Renal cortex interstitium (tissue), 11 donors: ENCODE results near the gene LSP1. TPM values are rescaled to one million over a fixed set of nuclear protein-coding genes. Genes with fewer than 3 reads are reported as not detected.

Experiments
- DNase-seq, 11 donors: peaks; one replicate each; pipeline ENCODE4 v3.0.0-alpha.2; 2013; ENCODE audit warnings: low read depth in 9 of 11, low spot score in 4 of 11; ENCODE audit errors: extremely low read depth in 1 of 11
- polyA plus RNA-seq, 3 donors: library from polyadenylated mRNA; unstranded; fragments of 120-200 nt; gene quantifications; one replicate each; pipeline ENCODE4 v1.2.1, GENCODE V29; 2013; ENCODE audit not compliant: insufficient read length in 3 of 3

The LSP1 gene
- polyA plus RNA-seq, 3 donors = 4.5 to 9.2 (median 7.9) TPM

DNA sequence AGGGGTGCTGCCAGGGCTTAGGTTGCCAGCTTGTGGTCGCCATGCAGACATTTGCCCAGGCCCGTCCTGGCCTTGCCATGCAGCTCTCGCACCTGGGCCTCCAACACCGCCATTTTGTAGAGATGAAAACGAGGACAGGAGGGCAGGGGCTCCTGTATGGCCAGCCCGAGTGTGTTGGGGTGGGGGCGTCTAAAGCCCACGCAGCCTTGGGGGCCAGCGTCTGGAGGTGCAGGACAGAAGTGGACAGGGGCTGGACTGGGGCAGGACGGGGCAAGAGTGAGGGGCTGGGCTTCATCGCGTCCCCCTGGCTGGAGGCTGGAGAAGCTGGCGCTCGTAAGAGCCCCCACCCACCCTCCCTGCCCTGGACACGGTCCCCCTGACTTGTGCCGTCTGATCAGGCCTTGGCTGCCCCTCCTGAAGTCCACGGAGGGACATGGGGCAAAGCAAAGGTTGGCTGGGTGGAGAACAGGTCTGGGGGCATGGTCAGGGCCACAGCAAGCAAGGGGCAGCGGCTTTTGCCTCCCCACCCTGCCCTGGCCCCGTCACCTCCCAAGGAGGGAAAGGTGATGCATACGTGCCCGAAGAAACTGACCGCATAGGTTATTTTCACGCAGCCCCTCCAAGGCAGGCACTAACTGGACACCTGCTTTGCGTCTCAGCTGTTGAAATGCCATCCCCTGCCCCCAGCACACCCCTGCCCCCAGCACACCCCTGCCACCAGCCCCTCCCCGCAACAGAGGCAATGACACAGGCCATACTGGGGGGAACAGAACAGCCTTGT, 67.4 kb downstream of the LSP1 start:
- DNase-seq = no peak

DNA sequence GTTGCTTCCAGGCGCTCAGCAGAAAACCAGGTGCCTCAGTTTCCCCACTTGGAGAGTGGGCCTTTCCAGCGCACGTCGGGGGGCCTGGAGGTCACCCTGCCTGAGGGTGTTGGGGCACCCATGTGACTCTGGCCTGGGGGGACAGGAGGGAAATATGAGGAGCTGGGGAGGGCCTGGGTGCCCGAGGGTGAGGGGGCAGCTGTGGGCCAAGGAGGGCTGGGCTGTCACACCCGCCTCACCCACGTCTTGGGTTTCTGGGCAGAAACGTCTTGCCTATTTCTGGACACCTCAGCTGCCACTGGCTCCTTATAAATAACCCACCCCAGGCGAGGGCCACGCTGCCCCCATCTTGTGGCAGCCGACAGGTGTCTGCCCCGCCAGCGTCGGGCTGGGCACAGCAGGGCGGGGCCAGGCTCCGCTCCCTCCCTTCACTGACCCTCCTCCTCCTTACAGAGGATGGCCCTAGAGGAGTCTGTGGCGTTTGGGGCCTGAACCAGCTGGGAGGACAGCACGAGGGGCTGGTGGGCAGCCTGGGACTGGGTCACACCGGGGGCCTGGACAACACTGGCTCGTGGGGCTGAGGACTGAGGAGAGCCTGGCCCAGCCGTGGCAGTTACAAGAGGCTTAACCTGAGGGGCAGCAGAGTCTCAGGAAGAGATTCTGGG, 68.2 kb downstream of the LSP1 start:
- DNase-seq = no peak

DNA sequence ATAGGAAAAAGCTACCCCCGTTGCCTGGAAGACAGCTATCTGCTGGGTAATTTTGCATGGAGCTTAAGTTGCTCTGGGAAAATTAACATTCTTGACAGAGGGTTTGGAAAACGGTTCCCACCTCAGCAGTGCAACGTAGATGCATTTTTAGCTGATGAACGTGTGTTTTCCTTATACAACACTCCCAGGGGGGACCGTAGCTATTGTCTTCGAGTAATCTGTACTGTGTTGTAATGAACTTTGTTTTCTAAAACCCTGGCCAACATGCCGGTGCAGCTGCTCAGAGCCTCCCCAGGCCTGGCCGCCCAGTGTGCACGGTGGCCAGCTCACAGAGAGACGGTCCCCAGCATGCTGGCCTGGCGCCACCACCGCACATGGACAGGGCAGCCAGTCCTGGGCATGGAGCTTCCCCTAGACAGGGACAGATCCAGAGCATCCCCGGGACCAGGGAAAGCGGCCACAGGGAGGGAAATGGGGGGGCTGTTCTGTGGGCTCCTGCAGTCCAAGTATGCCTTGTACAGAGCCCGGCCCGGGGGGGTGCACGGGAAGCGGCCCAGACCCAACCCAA, 68.8 kb downstream of the LSP1 start:
- DNase-seq = no peak

DNA sequence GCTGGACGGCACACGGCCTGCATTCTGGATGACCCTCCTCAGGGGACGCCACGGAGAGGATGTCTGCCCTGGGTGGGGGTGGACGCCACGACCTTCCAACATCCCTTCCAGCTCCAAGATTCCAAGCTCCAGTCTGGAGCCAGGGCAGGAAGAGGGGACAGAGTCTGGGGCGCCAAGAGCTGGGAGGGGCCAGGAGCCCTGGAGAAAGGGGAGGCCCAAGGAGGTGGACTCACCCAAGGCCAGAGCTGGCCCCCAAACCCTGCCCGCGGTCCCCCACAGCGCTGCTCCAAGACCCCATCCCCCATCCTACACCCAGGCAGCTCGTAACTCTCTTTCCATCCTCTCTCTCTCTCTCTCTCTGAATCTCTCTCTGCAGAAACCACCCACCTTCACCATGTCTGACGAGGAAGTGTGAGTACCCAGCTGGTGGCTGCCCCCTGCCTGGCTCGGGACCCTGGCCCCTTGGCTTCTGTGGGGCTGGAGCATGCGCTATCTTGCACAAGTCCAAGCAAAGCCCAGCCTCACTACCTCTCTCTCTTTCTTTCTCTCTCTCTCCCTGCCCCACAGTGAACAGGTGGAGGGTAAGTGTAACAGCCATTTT, 69.7 kb downstream of the LSP1 start:
- DNase-seq = no peak

DNA sequence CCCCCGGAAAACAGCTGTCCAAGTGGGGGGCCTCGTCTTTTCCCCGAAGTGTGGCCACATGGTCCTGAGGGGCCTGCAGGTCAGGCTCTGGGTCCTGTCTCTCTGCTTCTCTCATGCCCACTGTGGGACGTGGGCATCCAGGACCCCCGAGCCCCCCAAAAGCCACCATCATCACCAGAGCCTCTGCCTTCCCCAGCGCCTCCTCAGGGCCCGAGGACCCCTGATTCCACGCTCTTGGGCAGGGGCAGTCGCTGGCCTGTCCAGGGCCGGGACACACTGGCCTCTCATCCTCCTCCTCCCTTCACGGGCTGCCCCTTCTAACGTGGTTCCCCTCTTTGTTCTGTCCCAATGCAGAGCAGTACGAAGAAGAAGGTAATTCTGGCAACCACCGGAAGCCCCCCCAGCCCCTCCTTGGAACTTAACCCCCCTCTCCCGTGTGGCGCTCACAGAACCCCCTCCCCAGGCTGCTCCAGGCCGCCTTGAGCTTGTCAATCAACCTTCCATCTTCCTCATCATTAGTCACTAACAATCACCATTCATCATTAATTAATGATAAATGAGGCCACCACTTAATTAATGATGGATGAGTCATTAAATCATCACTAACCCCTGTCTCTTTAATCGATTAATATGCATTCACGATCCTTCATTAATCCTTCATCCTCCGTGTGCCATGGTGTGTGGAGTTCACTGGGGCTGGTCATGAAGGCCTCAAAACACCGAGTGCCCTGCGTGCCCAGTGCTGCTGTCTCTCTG, 70.5 kb downstream of the LSP1 start:
- no peak for DNase-seq

DNA sequence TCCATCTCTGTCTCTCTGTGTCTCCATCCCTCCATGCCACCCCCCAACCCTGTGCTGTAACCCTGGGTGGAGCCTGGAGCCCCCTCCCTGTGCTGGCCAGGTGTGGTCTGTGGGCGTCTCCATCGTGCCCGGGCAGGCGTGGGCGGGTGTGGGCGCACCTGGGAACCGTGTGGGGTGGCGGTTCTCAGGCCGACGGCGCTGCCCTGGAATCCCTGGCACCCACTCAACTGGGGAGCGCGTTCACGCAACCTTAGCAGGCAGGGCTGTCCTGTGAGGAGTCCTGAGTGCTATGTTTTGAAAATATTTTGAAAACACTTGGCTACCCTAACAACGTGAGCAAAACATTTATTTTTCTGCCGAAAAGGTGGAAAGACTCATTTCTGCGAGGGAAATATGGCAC, 71.3 kb downstream of the LSP1 start:
- DNase-seq = no peak

DNA sequence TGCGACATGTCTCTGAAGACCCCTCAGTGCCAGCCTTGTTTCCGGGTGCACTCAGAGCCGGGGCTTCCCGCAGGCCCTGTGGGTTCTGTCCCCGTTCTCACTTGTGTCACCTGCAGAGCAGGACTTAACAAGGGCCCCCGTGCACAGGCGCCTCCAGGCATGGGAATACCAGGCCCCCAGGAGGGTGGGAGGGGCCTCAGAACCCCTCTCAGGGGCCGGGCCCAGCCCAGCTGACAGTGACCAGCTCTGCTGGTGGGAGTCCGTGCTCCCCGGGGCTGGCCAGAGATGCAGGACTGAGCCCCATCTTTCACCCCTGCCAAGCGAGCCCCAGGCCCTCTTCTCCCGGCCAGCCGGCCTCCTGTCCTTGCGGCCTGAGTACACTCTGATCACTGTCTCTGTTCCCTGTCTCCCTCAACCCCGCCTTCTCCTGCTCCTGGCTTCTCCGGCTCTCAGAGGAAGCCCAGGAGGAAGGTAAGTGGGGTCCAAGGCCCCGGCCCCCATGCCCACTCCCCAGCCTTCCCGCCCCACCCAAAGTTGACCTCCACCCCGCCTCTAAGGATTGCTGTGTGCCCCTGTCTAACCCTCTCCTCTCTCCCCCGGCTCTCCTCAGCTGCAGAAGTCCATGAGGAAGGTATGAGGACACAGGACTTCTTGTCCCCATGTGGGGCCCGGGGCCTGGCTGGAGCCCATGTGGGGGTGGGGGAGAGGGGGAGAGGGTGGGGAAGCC, 71.9 kb downstream of the LSP1 start:
- DNase-seq = no peak

DNA sequence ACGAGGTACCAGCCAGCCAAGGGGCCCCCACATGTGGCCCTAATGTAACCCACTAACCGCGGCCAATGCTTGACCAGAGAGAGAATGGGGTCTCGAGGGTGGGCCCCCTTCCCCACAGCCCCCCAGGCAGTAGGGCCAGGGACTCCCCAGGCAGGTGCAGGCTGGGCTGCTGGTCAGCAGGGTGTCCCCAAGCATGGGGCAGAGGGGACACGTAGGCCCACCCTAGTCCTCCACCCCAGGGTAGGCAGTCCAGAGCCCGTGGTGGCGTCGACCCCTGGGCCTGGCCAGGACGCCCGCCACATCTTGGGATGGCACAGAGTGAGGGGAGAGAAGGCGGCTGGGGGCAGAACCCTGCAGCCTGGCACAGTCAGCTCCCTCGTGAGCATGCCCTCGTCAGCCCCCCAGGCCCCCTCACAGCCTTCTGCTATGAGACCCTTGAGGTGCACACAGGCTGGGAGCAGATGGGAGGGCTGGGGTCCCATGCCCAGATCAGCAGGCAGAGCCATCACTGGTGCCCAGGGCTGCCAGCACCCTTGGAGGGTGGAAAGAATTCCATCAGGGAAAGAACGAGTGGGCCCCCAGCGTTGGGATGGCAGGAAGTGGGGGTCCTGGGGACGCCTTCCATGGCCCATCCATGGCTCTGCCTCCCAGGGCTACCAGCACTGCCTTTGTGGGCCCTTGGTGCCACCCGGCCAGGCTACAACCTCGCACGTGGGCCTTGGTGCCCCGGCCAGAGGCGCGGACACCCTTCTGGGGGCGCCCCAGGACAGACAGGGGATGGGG, 72.7 kb downstream of the LSP1 start:
- no peak for DNase-seq

DNA sequence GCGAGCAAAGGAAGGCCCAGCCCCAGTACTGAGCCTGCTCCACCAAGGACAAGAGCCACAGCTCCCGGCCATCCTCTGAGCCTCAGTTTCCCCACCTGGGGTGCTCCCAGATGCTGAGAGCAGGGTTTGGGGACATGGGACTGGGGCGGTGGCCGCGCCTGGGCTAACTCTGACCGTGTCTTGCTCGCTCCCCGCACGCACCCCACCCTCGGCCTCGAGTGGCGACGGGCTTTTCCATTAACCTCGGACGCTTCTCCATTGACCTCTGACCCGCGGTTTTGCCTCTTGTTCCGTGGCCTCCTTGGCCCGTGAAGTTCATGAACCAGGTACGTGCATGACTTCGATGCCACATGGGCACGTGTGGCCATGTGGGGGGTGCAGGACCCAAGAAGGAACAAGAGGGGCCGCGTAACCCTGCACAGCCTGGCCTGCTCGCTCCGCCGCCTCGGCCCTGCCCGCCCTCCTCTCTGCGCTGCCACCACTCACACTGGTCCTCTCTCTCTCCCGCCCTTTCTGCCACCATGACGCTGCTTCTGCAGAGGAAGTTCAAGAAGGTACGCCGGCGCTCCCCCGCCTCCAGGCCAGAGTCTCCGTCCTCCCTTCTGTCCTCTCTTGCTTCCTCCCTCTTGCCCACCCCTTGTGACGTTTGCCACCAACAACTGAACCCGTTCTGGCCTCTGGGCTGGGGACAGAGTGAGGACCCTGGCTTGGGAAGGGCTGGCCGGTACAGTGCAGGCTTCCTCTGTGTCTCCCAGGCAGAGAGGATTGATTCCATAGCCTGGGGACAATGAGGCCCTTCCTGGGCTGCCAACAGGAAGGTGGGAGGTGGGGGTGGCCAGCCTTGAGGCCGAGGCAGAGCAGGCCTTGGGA, 73.5 kb downstream of the LSP1 start:
- DNase-seq = no peak

DNA sequence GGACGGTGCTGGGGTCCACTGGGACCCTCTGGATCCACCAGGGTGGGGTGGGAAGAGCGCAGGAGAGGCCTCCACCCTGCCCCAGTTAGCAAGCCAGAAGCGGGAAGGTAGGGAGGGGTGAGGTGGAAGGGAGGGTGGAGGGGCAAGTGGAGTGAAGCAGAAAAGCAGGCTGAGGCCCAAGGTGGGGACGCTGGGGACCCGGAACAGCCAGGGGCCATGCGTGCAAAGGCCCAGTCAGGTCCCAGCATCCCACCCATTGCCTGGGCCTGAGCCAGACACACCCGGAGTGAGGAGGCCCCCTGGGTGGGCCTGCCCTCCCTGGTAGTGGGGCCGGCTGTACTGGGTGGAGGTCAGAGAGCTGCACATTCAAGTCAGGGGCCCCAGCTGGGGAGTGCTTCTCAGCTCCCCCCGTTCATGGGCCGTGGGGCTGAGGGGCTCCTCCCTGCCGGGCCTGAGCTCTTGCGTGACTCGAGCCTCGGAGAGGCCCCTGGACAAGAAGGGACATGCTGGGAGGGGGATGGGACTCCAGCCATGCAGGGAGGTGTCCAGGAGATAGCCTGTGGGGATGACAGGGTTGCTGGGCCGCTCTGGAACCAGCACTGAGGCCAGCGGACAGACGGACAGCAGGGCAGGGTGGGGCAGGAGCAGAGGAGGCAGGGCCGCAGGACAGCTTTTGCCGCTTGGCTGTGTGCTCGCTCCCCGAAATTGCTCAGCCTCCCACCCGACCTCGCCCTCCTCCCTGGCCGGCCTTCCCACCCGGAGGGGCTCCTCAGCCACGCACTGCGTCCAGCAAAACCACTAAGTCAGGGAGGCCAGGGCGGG, 74.4 kb downstream of the LSP1 start:
- no peak for DNase-seq

DNA sequence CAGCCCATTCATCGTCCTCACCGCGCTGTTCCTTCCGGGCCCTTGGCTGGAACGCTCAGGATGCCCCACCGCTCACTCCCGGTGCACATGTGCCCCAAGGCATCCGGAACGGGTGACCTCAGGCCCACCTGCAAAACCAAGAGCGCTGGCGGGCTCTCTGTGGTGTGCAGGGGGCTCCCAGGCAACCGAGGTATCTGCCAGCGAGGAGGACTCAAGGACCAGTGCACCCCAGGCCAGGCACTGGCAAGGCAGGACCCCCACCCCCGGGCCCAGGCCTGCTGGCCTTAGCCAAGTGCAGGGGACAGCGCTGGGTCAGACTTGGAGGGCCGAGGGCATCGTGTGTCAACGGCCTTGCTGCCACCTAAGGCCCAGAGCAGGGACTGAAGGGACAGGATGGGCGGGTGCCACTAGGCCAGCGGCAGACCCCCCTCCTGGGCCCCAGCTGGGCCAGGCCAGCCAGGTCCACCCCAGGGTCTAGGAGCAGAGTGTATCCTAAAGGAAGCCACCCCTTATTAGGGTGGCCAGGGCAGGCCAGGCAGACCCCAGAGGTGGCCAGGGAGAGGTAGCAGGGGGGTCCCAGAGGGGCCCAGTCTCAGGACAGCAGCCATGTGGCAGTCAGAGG, 75.1 kb downstream of the LSP1 start:
- no peak for DNase-seq

DNA sequence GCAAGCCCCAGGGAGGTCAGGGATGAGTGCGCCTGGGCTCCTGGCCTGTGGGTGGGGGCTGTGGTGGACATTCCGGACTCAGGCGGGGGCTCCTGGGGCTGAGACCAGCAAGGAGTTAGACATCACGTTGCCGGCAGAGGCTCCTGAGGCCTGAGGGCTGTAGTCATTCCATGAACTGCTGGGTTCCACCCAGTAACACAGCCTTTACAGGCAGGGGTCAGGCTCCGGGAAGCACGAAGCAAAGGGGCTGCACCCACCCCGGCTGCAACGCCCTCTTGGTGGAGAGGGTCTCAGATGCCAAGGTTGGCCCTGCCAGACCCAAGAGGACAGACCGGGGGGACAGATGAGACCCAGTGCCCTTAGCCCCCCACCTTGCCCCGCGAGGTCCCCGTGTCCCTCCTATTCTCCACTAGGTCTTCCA, 75.6 kb downstream of the LSP1 start:
- no peak for DNase-seq

DNA sequence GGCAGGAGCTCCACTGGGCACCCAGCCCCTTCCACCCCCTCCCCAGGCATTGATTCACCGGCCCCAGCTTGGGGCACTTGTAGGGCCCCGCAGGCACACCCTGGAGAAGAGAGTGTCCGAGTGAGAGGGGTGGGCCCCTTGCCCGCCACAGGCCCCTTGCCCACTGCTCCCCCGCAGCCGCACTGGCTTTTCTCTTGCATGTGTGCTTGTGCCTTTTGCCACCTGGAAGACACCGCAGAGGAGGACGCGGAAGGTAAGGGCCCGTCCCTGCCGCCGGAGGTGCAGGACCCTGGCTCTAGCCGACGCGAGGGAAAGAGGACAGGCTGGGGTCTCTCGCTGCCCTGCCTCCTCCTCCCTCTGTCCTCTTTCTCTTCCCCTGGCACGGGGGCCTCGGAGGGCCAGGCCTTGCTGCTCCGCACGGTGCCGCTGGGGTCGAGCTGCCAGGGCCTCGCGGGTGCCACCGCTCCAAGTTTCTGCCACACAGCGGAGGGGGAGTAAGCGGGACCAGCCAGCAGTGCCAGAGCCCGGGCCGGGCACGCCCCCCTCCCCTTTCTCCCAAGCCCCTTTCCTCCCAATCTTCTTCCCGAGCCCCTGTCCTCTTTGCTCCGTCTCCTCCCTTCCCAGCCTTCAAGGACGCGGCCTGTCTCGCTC, 76.1 kb downstream of the LSP1 start:
- DNase-seq = no peak

DNA sequence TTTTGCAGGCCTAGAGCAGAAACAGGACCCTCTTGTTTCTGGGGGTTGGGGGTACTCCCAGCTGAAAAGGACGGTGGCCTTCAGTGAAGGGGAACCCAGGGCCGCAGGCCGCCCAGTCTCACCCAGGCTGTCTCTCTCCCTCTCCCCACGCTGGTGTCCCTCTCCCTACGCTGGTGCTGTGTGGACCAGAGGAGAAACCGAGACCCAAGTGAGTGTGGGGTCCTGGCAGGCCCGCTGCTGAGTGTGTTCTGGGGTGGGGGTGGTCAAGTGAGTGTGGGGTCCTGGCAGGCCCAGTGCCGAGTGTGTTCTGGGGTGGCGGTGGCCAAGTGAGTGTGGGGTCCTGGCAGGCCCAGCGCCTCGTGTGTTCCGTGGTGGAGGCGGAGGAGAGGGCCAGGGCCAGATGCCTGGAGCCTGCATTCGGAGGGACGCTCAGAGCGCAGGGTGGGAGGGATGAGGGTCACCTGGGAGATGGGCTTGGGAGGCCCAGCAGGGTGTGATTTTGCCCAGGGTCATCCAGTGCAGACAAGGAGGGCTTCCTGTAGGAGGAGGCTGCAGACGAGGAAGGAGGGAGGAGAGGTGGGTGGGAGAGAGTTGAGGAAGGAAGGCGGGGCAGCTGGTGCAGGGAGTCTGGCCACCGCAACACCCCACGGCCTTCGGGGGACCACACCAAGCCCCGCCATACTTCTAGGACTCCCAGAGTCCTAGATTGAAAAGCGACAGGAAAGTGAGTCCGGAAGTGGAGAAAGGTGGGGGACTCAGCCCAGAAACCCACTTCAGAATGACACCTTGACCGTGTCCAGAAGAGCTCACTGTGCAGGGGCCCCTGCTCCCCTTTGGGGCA, 77.0 kb downstream of the LSP1 start:
- no peak for DNase-seq

DNA sequence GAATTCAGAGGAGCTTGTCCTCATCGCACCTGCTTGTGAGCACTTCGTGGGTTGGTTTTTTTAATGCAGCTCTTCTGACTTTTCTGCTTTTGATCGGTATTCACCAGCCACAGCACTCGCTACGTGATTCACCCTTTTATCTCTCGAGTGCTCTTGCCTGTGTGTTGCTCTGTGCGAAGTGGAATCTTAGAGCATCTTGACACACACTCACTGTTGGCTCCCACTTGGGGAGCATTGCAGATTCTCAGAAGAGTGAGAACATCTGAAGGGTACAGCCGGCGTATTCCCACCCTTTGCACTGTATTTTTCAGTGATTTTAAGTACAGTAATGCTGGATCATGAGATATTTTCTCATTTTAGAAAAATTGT, 77.6 kb downstream of the LSP1 start:
- no peak for DNase-seq
